Skeletal muscle tissue (tissue), 5 donors: ENCODE data around the gene HRH2. TPM values are rescaled to one million over a fixed set of nuclear protein-coding genes. Genes with fewer than 3 reads are reported as not detected.
"Not testable (repeated sequence)": the region's sequence is repeated elsewhere in the genome, so short reads cannot be mapped to it uniquely, and the experiment has no call there.

Experiments used
- H3K27ac ChIP-seq: one replicate; pipeline ENCODE4 v1.7.0; 2013; ENCODE audit warnings: mild to moderate bottlenecking, low read depth, low read length, inconsistent platforms
- H3K27me3 ChIP-seq, 3 donors: one replicate each; pipeline ENCODE4 v1.7.0; 2013; ENCODE audit warnings: low read length in 3 of 3; ENCODE audit not compliant: control insufficient read depth in 3 of 3, insufficient read depth in 3 of 3
- H3K36me3 ChIP-seq, 3 donors: one replicate each; pipeline ENCODE4 v1.7.0; 2013; ENCODE audit warnings: low read length in 3 of 3; ENCODE audit not compliant: control insufficient read depth in 3 of 3, insufficient read depth in 3 of 3
- H3K4me1 ChIP-seq, 3 donors: one replicate each; pipeline ENCODE4 v1.7.0; 2013; ENCODE audit warnings: low read length in 3 of 3, mild to moderate bottlenecking in 3 of 3; ENCODE audit not compliant: control insufficient read depth in 3 of 3, insufficient read depth in 3 of 3
- H3K4me3 ChIP-seq, 3 donors: one replicate each; pipeline ENCODE4 v1.7.0; 2013; ENCODE audit warnings: low read length in 3 of 3
- H3K9ac ChIP-seq, 3 donors: one replicate each; pipeline ENCODE4 v1.7.0; 2013; ENCODE audit warnings: low read length in 3 of 3, mild to moderate bottlenecking in 3 of 3, moderate library complexity in 2 of 3, low read depth in 1 of 3
- H3K9me3 ChIP-seq, 3 donors: one replicate each; pipeline ENCODE4 v1.7.0; 2013; ENCODE audit warnings: low read length in 3 of 3; ENCODE audit not compliant: control insufficient read depth in 3 of 3
- small RNA-seq: library from RNA; depleted of rRNA; stranded (forward); fragments of <200 nt; gene quantifications from one replicate; pipeline ENCODE3, GENCODE V24; 2014
- total RNA-seq: library from RNA; depleted of rRNA; stranded (reverse); fragments of >200 nt; gene quantifications from one replicate; pipeline ENCODE4 v1.2.3, GENCODE V29; 2014
- donor health status: Osteomylitis.

HRH2 gene
- total RNA-seq, 1 donor from 2014 or later: 1.0 TPM

- H3K27ac ChIP-seq: no peak overlapping the region
- H3K4me3 ChIP-seq: no peak overlapping the region
- no peak overlapping the region for H3K9ac ChIP-seq
- no peaks in the 10 kb centered on the region for H3K4me1 ChIP-seq
- H3K27me3 ChIP-seq: peaks cover 34 to 52% (median 49%) of the 10 kb centered on the region in 3 donors
- H3K9me3 ChIP-seq: no peaks in the 10 kb centered on the region
- no peaks in the 10 kb centered on the region for H3K36me3 ChIP-seq
These were observed 93.5 kb downstream of the HRH2 start for GRCh38 chr5:175751369-175751768.

DNA sequence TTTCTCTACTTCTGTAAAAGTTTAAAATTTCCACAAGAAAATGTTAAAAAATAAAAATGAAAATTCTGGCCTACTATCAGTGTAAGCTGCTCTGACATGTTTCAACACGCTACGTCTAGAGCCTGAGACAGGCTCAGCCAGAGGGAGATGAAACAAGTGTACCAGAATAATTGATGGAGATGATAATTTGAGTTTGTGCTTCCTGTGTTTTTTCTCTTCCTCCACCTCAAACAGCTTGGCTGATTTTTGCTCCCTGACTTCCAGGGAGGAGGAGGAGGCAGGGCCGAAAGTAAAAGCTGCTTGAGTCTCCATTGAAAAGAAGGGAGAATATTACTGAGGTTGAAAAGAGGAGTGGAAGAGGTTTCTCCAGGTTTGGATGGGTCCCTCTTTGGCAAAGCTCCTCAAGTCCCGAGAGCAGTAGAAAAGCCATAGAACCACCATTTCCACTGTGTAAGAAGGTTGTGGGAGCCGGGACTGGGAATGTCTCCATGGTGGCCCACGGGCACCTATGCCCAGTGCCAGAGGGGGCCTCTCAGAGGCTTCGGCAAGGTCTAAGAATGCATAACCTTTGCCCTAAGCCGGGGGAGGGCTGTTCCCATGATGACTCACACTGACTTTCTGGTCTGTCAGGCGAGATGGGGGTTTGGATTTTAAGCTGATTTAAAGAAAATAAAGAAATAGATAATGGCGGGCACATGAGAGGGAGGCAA, 95.1 kb downstream of the HRH2 start:
- peaks cover 36 to 54% (median 50%) of the 10 kb centered on the region in 3 donors for H3K27me3 ChIP-seq
- H3K36me3 ChIP-seq: no peaks in the 10 kb centered on the region
- no peak overlapping the region for H3K9ac ChIP-seq
- H3K9me3 ChIP-seq: peaks cover 0 to 2% (median 0%) of the 10 kb centered on the region in 3 donors
- no peaks in the 10 kb centered on the region for H3K4me1 ChIP-seq
- H3K27ac ChIP-seq: no peak overlapping the region
- no peak overlapping the region for H3K4me3 ChIP-seq

- Histone ChIP-seq H3K9ac (no peak overlapping the region), H3K27me3 (peaks cover 31 to 54% (median 48%) of the 10 kb centered on the region in 3 donors), H3K36me3 (no peaks in the 10 kb centered on the region), H3K27ac (no peak overlapping the region), H3K4me1 (no peaks in the 10 kb centered on the region), H3K4me3 (no peak overlapping the region), H3K9me3 (peaks cover 0 to 2% (median 0%) of the 10 kb centered on the region in 3 donors)
These were observed 95.9 kb downstream of the HRH2 start for GRCh38 chr5:175753536-175754402.

DNA sequence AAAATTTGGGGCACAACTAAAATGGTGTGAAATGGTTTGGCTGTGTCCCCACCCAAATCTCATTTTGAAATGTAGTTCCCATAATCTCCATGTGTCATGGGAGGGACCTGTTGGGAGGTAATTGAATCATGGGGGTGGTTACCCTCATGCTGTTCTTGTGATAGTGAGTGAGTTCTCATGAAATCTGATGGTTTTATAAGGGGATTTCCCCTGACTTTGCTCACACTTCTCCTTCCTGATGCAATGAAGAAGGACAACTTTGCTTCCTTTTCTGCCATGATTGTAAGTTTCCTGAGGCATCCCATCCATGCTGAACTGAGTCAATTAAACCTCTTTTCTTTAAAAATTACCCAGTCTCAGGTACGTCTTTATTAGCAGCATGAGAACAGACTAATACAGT, 102.1 kb downstream of the HRH2 start:
- not testable (repeated sequence) for H3K27ac ChIP-seq, H3K4me3 ChIP-seq, H3K9me3 ChIP-seq, H3K9ac ChIP-seq, H3K36me3 ChIP-seq, H3K4me1 ChIP-seq
- H3K27me3 ChIP-seq: peaks cover 7 to 12% (median 8%) of the 10 kb centered on the region in 3 donors

Small RNA genes lying within 50 kb of the gene (small RNA-seq; reads per million reads assigned to genes)
- gene RN7SKP148 (not detected), gene RNU6-226P (not detected)

Other genes with a start within 250 kb of the HRH2 start
- gene DRD1, start 213.9 kb upstream of the HRH2 start, total RNA-seq: not detected
- 15.7 TPM for gene SFXN1, start 179.5 kb upstream of the HRH2 start, total RNA-seq
- gene CPLX2, start 213.5 kb downstream of the HRH2 start, total RNA-seq: not detected